GM19351 (cell line): ENCODE results near the gene CHKB.

ENCODE experiments used
- ATAC-seq: cut with Tn5 transposase; IDR thresholded peaks from one replicate; pipeline ENCODE4 v1.9.1; 2021; ENCODE audit warnings: mild to moderate bottlenecking, moderate library complexity; ENCODE audit not compliant: unreplicated experiment

The CHKB gene

DNA sequence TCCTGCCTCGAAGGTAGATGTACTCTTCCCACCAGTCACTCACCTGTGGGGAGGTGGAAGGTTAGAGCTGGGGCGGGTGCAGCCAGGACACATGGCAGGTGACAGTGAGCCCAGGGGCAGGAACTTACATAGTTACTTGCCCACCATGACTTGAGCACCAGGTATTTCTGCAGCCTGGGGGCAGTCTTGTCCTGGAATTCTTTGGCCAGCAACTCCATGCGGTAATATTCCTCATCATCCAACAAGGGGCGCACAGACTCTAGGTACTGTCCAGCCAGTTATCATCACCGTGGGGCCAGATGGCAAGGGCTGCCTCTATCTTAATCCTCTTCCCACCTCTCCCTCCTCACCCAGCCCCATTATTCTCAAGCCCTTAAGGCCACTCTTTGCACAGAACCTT lies 6.6 kb downstream of the CHKB start:
- ATAC-seq = no peak

DNA sequence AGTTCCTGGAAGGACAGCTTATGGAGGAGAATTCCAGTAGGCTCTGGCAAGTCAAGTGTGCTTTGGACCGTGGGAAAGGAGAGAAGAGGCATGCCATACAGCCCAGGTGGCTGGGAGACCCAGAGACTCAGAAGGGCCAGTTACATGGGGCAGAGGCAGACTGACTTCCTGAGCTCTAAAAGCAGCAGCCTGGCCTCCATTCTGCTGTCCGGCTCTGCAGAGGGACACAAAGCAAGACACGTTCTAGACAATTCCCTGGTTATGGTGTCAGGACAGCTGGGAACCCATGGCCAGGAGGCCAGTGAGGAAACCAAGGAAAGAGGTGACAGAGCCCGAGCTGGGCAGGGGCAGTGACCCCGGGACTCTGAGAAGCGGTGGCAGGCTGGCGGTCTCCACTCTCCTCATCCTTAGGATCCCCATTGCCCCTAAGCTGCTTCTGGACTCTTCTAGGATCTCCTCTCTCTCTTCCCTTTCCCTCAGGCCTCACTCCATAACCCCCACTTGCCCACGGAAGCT lies 7.2 kb downstream of the CHKB start:
- no peak for ATAC-seq

DNA sequence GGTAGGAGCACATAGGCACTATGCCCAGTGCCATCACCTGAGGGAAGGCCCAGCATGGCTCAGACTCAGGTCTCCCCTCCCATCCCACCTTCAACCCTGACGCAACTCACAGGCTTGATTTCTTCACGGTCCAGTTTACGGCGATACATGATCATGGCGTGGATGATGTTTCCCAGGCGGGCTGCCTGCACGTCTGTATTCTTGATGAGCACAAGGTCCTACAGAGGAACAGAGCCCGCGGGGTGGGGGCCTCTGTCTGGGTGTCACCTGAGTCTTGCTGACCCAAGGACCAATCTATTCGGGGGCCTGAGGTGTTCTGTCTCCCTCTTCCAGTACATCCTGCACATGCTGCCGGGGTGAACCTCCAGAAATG lies 8.3 kb downstream of the CHKB start:
- ATAC-seq = no peak

DNA sequence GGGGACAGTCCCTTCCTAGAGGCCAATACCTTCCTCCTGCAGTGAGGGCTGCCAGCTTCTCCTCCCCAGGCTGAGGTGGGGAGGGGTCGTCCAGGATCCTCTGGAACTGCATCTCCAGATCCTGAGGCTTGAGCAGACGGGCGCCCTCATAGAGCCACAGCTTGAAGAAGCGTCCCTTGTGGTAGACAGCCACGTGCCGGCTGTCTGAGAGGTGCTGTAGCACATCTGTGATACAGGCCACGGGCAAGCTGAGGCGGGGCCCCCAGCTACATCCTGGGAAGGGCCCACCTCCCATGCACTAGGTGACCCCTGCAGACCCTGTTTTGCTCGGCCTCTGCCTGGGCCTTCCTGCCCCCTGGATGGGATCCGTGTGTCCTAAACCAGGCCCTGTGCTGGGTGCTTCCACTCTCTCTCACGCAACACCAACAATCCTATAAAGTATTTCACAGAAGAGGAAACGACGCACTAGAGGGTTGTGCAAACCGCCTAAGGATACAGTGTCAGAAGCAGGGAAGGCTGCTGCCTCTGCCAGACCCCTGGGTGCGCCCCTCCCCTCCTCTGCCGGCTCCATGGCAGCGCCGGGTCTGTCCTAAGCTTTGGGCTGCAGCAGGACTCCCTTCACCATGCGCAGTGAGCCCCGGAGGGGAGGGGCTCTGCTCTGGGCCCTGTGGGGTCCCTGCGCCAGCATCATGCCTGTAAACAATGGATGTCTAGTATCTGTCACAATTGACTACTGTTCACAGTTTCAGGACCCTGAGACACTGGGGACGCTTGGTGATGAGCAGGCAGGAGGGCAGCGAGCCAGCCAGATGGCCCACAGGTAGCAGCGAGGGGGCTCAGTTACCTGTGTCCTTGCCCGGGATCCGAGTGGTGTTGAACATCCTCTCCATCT lies 8.9 kb downstream of the CHKB start:
- ATAC-seq = no peak

DNA sequence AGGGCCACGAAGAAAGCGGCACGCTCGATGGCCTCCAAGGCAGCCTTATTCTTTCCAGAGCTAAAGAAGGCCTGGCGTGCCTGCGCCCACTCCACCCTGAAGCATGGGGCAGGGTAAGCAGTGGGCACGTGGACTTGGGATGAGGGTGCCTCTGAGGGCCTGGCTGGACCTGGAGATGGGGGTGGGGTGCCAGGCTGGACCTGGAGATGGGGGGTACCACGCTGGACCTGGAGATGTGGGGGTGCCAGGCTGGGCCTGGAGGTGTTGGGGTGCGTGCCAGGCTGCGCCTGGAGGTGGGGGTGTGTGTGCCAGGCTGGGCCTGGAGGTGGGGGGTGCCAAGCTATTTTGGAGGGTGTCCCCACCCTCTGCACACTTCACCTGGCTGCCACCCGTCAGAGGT lies 9.7 kb downstream of the CHKB start:
- ATAC-seq = no peak

DNA sequence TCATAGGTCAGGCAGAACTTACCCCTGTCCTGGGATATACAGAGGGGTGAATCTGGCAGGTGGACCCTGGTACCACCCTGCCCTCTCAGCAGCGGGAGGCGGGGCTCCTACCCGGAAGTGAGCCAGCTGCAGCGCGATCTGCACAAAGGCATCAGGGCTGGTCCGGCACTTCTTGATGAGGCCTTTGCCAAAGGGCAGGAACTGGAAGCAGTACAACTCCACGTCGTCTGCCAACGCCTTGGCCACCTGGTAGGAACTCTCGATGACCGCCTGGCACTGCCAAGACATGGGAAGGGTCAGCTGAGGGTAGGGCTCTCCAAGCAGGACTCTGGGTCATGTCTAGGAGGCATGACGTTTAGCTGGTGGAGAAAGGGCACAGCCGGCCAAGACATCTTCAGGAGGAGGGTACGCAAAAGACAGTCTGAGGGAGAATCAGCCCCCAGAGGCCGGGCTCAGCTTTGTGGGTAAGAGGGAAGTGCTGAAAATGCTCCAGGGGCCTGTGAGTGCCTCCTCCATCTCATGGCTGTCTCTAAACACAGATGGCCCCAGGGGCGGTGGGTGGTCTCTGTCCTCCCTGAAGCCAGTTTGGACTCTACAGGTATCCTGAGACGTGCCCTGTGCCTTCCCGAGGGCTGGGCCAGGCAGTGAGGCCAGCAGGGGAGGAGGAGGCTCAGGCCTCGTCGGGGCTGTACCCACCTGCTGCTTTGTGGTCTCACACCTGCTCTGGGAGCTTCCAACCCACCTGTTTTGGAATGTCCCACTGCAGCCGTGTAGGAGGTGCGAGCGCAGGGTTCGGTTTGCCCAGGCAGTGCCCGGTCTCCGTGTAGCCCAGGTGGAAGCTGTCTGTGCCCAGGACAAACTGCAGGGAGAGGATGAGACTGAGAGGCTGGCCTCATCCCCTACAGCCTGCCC lies 11.1 kb downstream of the CHKB start:
- no peak for ATAC-seq

DNA sequence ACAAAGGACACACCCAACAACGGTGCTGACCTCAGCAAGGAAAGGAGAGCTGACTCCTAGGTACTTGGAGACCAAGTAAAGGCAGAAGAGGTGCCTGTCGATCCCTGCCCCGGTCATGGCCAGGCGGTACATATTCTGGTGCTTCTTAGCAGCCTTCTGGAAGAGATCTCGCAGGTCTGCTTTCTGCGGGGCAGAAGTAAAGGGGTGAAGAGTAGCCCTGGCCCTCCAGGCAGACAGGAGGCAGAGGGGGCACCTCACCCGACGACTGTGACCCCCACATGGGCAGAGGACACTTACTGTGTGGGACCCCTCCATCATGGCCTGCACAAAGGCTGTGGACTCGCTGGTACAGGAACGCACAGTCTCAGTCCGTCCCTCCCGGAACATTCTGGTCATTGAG lies 11.8 kb downstream of the CHKB start:
- no peak for ATAC-seq

DNA sequence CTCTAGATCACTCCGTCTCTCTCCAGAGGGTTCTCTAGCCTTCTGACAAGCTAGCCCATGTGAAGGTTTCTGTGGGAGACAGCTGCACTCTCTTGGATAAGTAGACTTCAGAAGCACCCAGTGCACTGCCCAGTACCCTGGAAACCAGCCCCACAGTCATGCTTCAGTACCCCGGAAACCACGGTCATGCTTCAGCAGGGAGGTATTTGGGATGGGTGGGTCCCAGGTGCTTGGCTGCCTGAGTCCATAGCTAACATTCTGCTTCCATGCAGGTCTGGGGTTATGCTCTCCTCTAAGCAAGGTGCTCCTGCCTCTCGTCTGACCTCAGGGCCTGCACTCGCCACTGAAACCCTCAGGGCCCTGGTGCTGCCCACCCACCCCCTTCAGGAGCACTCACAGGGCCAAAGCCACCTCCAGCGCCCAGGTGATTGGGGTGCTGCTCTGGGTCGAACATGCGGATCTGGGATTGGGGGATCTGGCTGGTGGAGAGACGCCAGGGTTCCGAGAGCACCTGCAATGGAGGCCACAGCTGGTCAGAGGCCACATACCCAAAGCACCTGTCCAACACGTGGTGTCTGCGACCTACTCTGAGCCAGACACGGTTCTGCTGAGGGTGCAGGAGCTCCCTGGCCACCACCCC lies 12.6 kb downstream of the CHKB start:
- no peak for ATAC-seq

DNA sequence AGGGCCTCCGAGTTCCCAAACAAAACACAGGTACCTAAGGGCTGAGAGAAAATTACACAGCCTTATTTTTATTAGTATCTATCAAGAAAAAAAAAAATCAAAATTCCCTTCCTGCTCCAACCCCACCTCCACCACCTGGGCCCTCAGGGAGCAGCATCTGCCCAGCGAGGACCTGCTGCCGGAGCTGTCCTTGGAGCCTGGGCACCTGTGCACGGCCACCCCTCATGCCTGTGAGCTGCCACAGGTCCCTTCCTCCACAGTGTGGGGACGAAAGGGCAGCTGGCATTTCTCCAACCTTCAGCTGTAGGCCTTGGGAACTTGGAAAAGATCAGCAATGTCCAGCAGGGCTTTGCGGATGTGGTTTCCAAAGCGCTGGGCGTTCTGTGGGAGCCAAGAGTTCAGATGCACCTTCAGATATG lies 13.6 kb downstream of the CHKB start:
- ATAC-seq = no peak

DNA sequence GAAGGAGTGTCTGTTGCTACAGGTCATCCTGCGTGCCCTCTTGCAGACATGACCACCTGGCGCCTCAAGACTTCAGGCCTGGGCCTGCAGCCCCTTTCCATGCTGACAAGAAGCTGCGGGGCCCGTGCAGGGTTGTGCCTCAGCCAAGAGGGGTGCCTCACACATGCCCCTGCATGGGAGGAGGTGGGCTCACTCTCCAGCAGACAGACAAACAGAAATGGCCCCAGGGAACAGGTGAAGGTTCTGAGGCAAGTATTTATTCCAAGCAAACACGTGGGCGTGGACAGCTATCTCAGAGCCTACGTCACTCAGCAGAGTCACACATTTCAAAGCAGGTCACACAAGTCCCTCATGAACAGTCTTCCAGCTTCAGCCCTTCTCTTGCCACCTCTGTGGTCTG lies 14.0 kb downstream of the CHKB start:
- no peak for ATAC-seq

DNA sequence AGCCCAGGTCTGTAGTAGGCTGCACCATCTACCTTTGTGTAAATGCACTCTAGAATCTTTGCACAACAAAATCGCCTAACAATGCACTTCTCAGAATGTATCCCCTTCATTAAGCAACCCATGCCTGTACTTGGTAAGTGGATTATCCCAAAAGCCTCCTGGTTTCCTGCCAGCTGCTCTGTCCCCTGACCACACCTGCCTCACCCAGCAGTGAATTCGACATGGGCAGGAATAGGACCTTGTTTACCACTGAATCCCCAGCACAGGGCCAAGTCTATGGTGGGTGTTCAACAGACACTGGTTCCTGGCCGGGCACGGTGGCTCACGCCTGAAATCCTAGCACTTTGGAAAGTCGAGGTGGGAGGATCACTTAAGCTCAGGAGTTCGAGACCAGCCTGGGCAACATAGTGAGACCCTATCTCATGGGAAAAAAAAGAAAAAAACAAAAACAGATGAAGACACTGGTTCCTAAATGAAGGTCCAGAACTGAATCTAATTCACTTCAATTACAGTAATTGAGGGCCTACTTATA lies 14.9 kb downstream of the CHKB start:
- ATAC-seq = no peak

DNA sequence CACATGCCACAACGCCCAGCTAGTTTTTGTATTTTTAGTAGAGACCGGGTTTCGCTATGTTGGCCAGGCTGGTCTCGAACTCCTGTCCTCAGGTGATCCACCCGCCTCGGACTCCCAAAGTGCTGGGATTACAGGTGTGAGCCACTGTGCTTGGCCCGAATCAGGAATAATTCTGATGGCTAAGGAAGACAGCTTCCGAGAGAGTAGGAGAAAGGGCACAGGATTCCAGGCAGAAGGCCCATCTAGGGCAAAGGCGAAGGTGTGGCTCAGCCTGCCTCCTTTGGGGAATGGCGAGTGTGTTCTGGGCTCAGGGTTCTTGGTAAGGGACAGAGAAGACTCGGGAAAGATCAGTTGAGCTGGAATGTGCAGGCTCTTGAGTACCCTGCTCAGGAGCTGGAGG lies 18.4 kb downstream of the CHKB start:
- no peak for ATAC-seq

DNA sequence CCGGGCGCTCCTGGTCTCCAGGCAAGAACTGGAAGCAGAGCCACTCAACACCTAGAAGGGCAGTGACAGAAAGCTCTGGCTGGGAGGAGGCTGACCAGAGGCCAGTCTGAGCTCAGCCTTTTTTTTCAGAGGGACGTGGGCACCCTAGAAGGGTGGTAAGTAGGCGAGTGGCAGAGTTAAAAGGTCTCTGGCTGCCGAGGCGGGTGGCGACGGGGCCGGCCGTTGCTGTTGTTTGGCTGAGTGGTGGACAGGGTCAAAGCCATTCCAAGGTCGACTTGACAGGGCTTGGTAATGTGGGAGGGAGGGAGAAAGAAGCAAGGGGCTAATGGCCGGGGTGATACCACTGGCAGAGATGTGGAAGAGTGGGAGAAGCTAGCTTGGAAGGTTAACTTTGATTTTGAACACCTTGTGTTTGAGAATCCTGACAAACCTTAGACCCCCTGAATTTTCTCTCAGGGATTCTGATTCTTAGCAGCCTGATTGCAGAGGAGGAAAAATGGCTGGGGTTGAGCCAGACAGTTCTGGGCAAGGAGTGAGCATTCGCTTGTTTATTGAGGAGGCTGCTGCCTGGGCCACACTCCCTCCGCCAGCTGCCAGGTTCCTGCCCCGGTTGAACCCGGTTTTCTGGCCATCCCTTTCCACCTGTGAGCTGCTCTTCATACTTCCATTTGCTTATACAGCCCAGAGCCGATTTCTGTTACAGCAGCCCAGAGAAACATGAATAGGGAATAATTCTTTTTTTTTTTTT lies 19.1 kb downstream of the CHKB start:
- no peak for ATAC-seq

DNA sequence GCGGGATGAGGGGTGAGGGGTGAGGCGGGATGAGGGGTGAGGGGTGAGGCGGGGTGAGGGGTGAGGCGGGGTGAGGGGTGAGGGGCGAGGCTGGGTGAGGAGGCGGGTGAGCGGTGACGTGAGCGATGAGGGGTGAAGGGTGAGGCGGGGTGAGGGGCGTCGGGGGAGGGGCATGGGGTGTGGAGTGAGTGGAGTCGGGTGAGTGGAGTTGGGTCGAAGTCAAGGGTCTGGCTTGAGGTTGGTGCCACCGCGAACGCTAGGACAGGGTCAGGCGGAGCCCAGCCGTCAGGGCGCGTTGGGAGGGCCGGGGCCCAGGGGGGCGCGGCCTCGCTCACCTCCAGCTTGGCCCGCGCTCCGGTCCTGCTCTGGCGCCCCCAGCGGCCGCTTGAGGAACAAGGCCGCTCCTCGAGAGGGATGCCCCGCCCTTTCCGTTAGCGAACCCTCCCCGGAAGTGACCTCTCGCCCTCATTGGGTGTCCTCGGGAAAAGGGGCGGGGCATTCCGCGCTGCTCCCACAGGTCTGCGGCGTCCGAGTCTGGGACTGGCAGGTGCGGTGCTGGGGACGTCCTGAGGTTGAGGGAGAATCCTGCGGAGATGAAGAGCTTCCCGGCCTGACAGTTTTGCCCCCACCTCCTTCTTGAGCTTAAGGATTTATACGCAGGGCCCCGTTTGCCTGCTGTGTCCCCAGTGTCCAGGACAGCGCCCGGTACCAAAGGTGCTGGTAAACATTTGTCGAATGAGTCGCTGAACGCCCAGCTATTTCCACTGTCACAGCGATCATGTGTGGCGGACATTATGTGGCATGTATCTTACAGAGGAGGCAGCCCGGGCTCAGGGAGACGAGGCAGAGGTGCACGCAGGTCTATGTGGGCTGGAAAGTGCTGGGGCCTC lies 19.9 kb downstream of the CHKB start, which contains the start of gene SYCE3:
SYCE3 (minus strand) TSS at position 397 of the 890 bp plus-strand sequence. CDS start 6,514 bp downstream, outside the sequence.
- ATAC-seq = peak; percentile 98

DNA sequence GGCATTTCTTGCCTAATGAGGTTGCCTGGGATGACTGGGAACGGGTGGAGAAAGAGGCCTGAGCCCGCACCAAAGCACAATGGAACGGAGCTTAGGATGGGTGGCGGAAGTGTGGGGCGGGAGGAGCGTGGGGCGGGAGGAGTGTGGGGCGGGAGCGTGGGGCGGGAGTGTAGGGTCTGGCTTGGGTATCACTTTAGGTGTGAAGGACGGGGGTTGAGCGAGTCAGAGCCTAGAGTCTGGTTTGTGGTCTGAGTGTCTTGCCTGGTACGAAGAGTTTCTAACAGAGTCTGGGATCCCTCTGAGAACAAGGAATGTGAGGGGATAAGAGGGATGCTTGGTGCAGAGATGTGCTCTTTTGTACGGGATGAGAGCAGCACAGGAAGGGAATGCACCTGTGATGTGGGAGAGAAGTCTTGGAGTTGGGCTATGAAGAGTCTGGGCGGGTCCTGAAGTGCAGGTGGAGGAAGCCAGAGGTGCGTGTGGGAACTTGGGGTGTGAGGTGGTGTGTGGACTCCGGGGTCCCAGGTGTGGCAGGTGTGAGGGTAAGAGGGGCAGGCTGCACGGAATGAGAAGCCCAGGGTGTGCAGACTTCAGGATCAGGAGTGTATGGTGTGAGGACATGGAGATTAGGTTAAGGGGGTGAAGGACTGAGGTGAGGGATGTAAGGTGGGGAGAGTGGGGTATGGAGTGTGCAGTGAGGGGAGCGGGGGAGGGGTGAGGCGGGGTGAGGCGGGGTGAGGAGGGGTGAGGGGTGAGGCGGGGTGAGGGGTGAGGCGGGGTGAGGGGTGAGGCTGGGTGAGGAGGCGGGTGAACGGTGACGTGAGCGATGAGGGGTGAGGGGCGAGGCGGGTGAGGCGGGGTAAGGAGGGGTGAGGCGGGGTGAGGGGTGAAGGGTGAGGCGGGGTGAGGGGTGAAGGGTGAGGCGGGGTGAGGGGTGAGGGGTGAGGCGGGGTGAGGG lies 21.0 kb downstream of the CHKB start:
- ATAC-seq = no peak

DNA sequence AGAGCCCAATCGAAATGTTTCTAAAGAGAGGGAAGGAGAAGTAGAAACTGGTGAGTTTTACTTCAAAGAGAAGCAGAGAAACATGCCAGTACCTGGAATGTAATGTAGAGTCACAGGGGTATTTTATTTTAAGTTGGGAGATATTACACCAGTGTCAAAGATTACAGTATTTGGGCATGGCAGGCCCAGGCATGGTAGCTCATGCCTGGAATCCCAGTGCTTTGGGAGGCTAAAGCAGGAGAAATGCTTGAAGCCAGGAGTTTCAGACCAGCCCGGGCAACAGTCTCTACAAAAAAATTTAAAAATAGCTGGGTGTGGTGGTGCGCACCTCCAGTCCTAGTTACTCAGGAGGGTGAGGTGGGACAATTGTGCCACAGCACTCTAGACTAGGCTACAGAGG lies 22.6 kb downstream of the CHKB start:
- no peak for ATAC-seq

DNA sequence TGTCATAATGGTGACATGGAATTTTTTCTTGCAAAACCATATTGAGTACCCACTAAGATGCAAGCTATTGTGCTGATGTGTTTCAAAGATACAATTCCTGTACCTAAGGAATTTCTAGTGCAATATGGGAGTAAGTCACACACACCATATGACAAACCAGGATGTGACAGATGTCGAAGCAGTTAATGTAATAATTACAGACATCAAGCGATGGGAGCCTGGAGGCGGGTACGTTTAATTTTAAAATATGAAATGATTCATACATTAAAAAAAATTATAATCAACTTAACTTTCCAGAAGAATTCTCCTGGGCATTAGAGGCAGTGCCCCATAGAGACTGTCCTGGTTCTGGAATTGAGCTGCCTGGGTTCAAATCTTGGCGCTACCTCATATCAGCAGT lies 25.9 kb downstream of the CHKB start:
- no peak for ATAC-seq

DNA sequence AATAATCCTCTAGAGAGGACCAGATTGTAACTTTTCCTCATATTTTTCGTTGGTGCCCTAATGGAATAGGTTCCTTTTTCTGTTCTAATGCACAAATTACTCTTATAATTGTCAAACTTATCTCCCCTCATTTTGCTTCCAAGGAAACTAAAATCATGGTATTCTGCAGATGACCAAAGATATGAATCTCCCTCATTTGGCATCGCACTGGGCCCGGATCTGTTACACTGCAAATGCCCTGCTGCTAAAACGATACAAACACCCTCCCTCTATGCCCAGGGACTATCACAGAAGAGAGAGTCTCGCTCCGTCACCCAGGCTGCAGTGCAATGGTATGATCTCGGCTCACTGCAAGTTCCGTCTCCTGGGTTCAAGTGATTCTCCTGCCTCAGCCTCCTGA lies 29.3 kb downstream of the CHKB start:
- ATAC-seq = no peak
